GM19240 (cell line): ENCODE results near the gene NEUROG1.
"Not testable (repeated sequence)": the region's sequence is repeated elsewhere in the genome, so short reads cannot be mapped to it uniquely, and the experiment has no call there.

Experiments used
- DNase-seq: peaks from one replicate; pipeline ENCODE4 v3.0.0; 2011; ENCODE audit warnings: low spot score; ENCODE audit not compliant: insufficient read length

The NEUROG1 gene

GRCh38 chr5:135537271-135537670 lies 1.5 kb upstream of the NEUROG1 start:
- DNase-seq: no peak

- no peak for DNase-seq
Measured at GRCh38 chr5:135535420-135535819, 344 bp downstream of the NEUROG1 start.

- DNase-seq: no peak
Measured at GRCh38 chr5:135534609-135535419, 950 bp downstream of the NEUROG1 start.

GRCh38 chr5:135533794-135534193 lies 2.0 kb downstream of the NEUROG1 start:
- DNase-seq: no peak

- no peak for DNase-seq
Measured at GRCh38 chr5:135533334-135533733, 2.4 kb downstream of the NEUROG1 start.

- not testable (repeated sequence) for DNase-seq
Measured at GRCh38 chr5:135529576-135529975, 6.2 kb downstream of the NEUROG1 start.

GRCh38 chr5:135526924-135527323 lies 8.8 kb downstream of the NEUROG1 start:
- DNase-seq: no peak

GRCh38 chr5:135521964-135522363 lies 13.8 kb downstream of the NEUROG1 start:
- DNase-seq: no peak

GRCh38 chr5:135517631-135518030 lies 18.1 kb downstream of the NEUROG1 start:
- DNase-seq: no peak

- DNase-seq: no peak
Measured at GRCh38 chr5:135514116-135514515, 21.6 kb downstream of the NEUROG1 start.

- no peak for DNase-seq
Measured at GRCh38 chr5:135511761-135512575, 23.8 kb downstream of the NEUROG1 start.

- no peak for DNase-seq
Measured at GRCh38 chr5:135509995-135510394, 25.8 kb downstream of the NEUROG1 start.

GRCh38 chr5:135508496-135509005 lies 27.2 kb downstream of the NEUROG1 start:
- no peak for DNase-seq

GRCh38 chr5:135505973-135506372 lies 29.8 kb downstream of the NEUROG1 start:
- no peak for DNase-seq

GRCh38 chr5:135504376-135504775 lies 31.4 kb downstream of the NEUROG1 start:
- no peak for DNase-seq

GRCh38 chr5:135503871-135504270 lies 31.9 kb downstream of the NEUROG1 start:
- no peak for DNase-seq

- DNase-seq: no peak
Measured at GRCh38 chr5:135502836-135503520, 32.8 kb downstream of the NEUROG1 start.

GRCh38 chr5:135501965-135502364 lies 33.8 kb downstream of the NEUROG1 start:
- no peak for DNase-seq

GRCh38 chr5:135498637-135498995 lies 37.1 kb downstream of the NEUROG1 start:
- DNase-seq: no peak

- no peak for DNase-seq
Measured at GRCh38 chr5:135497971-135498636, 37.7 kb downstream of the NEUROG1 start.

- not testable (repeated sequence) for DNase-seq
Measured at GRCh38 chr5:135495531-135495930, 40.2 kb downstream of the NEUROG1 start.
